GM23248 (cell line): ENCODE results near the gene OXGR1. TPM values are rescaled to one million over a fixed set of nuclear protein-coding genes. Genes with fewer than 3 reads are reported as not detected.

Source experiments
- DNase-seq: peaks from one replicate; pipeline ENCODE4 v3.0.0-alpha.2; 2015
- H2AFZ ChIP-seq: fragments of 200-600 bp; sonication (generic); 2 replicates; pipeline ENCODE4 v1.6.1; 2016; ENCODE audit warnings: antibody characterized with exemption
- H3F3A ChIP-seq: fragments of 200-600 bp; sonication (generic); 2 replicates; pipeline ENCODE4 v1.6.1; 2016; ENCODE audit warnings: mild to moderate bottlenecking, antibody characterized with exemption, mixed run types; ENCODE audit not compliant: insufficient read depth
- H3K27ac ChIP-seq: fragments of 200-600 bp; sonication (generic); 2 replicates; pipeline ENCODE4 v1.5.1; 2016; ENCODE audit warnings: mild to moderate bottlenecking
- H3K27me3 ChIP-seq: fragments of 200-600 bp; sonication (generic); replicated peaks from 2 replicates; pipeline ENCODE4 v1.6.1; 2016; ENCODE audit warnings: mild to moderate bottlenecking; ENCODE audit not compliant: insufficient read depth
- H3K36me3 ChIP-seq: fragments of 200-600 bp; sonication (generic); 2 replicates; pipeline ENCODE4 v1.6.1; 2016; ENCODE audit warnings: low read depth, mild to moderate bottlenecking
- H3K4me1 ChIP-seq: fragments of 200-600 bp; sonication (generic); 2 replicates; pipeline ENCODE4 v1.6.1; 2016; ENCODE audit warnings: mild to moderate bottlenecking; ENCODE audit not compliant: insufficient read depth
- H3K4me2 ChIP-seq: fragments of 200-600 bp; sonication (generic); one replicate; pipeline ENCODE4 v1.6.1; 2016; ENCODE audit warnings: mild to moderate bottlenecking; ENCODE audit not compliant: unreplicated experiment
- H3K4me3 ChIP-seq: fragments of 200-600 bp; sonication (generic); 2 replicates; pipeline ENCODE4 v1.5.1; 2016; ENCODE audit warnings: mild to moderate bottlenecking
- H3K79me2 ChIP-seq: fragments of 200-600 bp; sonication (generic); 2 replicates; pipeline ENCODE4 v1.6.1; 2016; ENCODE audit warnings: mild to moderate bottlenecking; ENCODE audit not compliant: insufficient read depth
- H3K9ac ChIP-seq: fragments of 200-600 bp; sonication (generic); 2 replicates; pipeline ENCODE4 v1.6.1; 2016; ENCODE audit warnings: mild to moderate bottlenecking
- H3K9me2 ChIP-seq: fragments of 200-600 bp; sonication (generic); 2 replicates; pipeline ENCODE4 v1.6.1; 2016; ENCODE audit warnings: mixed run types, mild to moderate bottlenecking, moderate library complexity; ENCODE audit not compliant: insufficient read depth
- H3K9me3 ChIP-seq: fragments of 200-600 bp; sonication (generic); one replicate; pipeline ENCODE4 v1.6.1; 2017; ENCODE audit warnings: low read depth
- H4K20me1 ChIP-seq: fragments of 200-600 bp; sonication (generic); 2 replicates; pipeline ENCODE4 v1.6.0; 2016; ENCODE audit not compliant: insufficient read depth
- EZH2 ChIP-seq: fragments of 200-600 bp; sonication (generic); IDR thresholded peaks from 2 replicates; pipeline ENCODE4 v1.6.1; 2018; ENCODE audit warnings: antibody characterized with exemption, mild to moderate bottlenecking; ENCODE audit not compliant: insufficient read depth, poor library complexity, severe bottlenecking
- EZH2phosphoT487 ChIP-seq: fragments of 200-600 bp; sonication (generic); IDR thresholded peaks from 2 replicates; pipeline ENCODE4 v1.6.1; 2018; ENCODE audit warnings: antibody characterized with exemption, moderate library complexity, mild to moderate bottlenecking, low read depth; ENCODE audit not compliant: insufficient read depth
- WGBS, 2 experiments: methylation state at CpG; one replicate each; pipeline ENCODE4 v1.1.6; 2015 to 2017; ENCODE audit warnings: low lambda C conversion rate in 2 of 2, low coverage in 1 of 2; ENCODE audit errors: missing lambda C conversion rate in 2 of 2; 5-methylcytosine and 5-hydroxymethylcytosine counted together
- in situ Hi-C: fragments of 300-500 bp; cut with MboI; formaldehyde crosslinking; loops from 2 replicates; pipeline ENCODE4 v1.15.0; 2020
- polyA plus RNA-seq: library from polyadenylated mRNA; unstranded; fragments of >200 nt; fragmentation: Nextera tagmentation; extraction: Ambion mirVana; gene quantifications from 2 replicates; pipeline ENCODE4 v1.2.1, GENCODE V29; 2016
- total RNA-seq: library from RNA; depleted of rRNA; stranded (reverse); fragments of >200 nt; shearing (Covaris generic); gene quantifications from 2 replicates; pipeline ENCODE4 v1.2.3, GENCODE V29; 2014

The OXGR1 gene
- total and polyA plus RNA-seq, 2 experiments from 2014 or later: not detected

DNA sequence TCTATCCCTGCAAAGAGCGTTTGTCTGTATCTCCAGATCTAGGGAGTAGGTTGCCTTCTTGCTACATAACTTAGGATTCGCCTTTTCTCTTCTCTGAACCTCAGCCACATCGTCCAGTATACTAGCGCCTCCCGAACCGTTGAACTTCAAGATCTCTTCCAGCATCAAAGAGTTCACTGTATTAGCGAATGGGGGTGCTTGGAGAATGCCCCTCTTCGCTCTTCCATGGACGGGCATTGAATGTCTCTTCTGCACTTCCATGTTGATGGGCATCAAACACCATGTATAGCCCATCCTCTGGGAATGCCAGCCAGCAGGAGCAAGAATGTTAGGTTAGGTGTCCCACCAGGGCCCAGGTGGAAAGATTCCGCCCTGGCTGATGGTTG lies 575 bp upstream of the OXGR1 start:
- no peak overlapping the region for H3K4me3 ChIP-seq
- in situ Hi-C loops: no loop called here

GRCh38 chr13:96993634-96994016 lies 651 bp downstream of the OXGR1 start:
- Histone ChIP-seq H3K27ac (no peak overlapping the region), H3K4me1 (no peaks in the 10 kb centered on the region), H3K36me3 (no peaks in the 10 kb centered on the region), H3K9me2 (no peaks in the 10 kb centered on the region), H3K4me3 (peak overlapping the region; percentile 35), H3K9ac (no peak overlapping the region), H4K20me1 (no peaks in the 10 kb centered on the region), H2AFZ (no peak overlapping the region), H3K4me2 (peak overlapping the region; percentile 55), H3K9me3 (no peaks in the 10 kb centered on the region), H3F3A (no peaks in the 10 kb centered on the region), H3K27me3 (peaks cover 53% of the 10 kb centered on the region), H3K79me2 (no peaks in the 10 kb centered on the region)
- in situ Hi-C loops: no loop called here
- TF ChIP-seq EZH2phosphoT487: no peak
- peak; percentile 34 for TF ChIP-seq EZH2
- DNase-seq: peak; percentile 5
- WGBS, 2 experiments: 22 to 24% methylated on average over 8 of the region's 8 CpGs

More for the DNA sequence above, 575 bp upstream of the OXGR1 start:
- Histone ChIP-seq H2AFZ (no peak overlapping the region), H3K4me1 (no peaks in the 10 kb centered on the region), H3K27me3 (peaks cover 53% of the 10 kb centered on the region), H3K9ac (no peak overlapping the region), H3K9me2 (no peaks in the 10 kb centered on the region), H3K27ac (no peak overlapping the region), H3F3A (0 out of 2 replicates have a peak, but pooled peaks cover 2% of the 10 kb centered on the region), H3K9me3 (no peaks in the 10 kb centered on the region), H3K4me2 (no peak overlapping the region), H3K36me3 (no peaks in the 10 kb centered on the region), H3K79me2 (no peaks in the 10 kb centered on the region), H4K20me1 (no peaks in the 10 kb centered on the region)
- TF ChIP-seq EZH2phosphoT487 (no peak), EZH2 (no peak)
- WGBS, 2 experiments: 65 to 66% methylated on average over 10 of the region's 10 CpGs
- DNase-seq: no peak

- no peak overlapping the region for H3K4me3 ChIP-seq
- no peaks in the 10 kb centered on the region for H3K79me2 ChIP-seq
- H3K27ac ChIP-seq: no peak overlapping the region
- H3K9ac ChIP-seq: no peak overlapping the region
- peaks cover 52% of the 10 kb centered on the region for H3K27me3 ChIP-seq
- no peaks in the 10 kb centered on the region for H3F3A ChIP-seq
- H3K9me3 ChIP-seq: no peaks in the 10 kb centered on the region
- H3K4me1 ChIP-seq: no peaks in the 10 kb centered on the region
- H4K20me1 ChIP-seq: no peaks in the 10 kb centered on the region
- H2AFZ ChIP-seq: no peak overlapping the region
- no peak overlapping the region for H3K4me2 ChIP-seq
- no peak for DNase-seq
- H3K36me3 ChIP-seq: no peaks in the 10 kb centered on the region
- TF ChIP-seq EZH2: no peak
- no peak for TF ChIP-seq EZH2phosphoT487
- in situ Hi-C loops: no loop called here
- H3K9me2 ChIP-seq: no peaks in the 10 kb centered on the region
- WGBS, 2 experiments: 41 to 50% methylated on average over 2 of the region's 2 CpGs
These were observed 1.6 kb downstream of the OXGR1 start for GRCh38 chr13:96992633-96993032.

DNA sequence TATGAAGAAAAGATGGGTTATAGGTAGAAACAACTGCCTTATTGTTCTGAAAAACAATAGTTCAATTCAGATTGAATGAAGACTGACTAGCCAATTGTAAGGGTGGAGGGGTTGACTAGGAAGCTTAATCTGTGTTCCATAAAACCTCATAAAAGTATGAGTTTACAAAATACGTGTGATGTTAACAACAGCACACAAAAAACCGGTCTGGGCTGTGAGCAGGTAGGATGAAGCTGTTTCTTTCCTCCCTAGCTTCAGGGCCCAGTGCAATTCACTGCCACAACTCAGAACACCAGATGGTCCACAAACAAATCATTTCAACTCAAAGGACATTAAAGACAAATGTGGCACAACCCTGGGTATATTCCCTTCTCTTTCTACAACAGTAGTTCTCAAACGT lies 3.2 kb downstream of the OXGR1 start:
- Histone ChIP-seq H3F3A (no peaks in the 10 kb centered on the region), H4K20me1 (no peaks in the 10 kb centered on the region), H3K4me2 (no peak overlapping the region), H3K4me3 (no peak overlapping the region), H3K9me3 (no peaks in the 10 kb centered on the region), H3K79me2 (no peaks in the 10 kb centered on the region), H3K36me3 (no peaks in the 10 kb centered on the region), H3K9ac (no peak overlapping the region), H2AFZ (no peak overlapping the region), H3K27ac (no peak overlapping the region), H3K27me3 (peaks cover 42% of the 10 kb centered on the region), H3K9me2 (no peaks in the 10 kb centered on the region), H3K4me1 (no peaks in the 10 kb centered on the region)
- TF ChIP-seq EZH2phosphoT487: no peak
- no peak for TF ChIP-seq EZH2
- no peak for DNase-seq
- in situ Hi-C loops: no loop called here
- WGBS, 2 experiments: 44 to 46% methylated on average over 3 of the region's 3 CpGs

DNA sequence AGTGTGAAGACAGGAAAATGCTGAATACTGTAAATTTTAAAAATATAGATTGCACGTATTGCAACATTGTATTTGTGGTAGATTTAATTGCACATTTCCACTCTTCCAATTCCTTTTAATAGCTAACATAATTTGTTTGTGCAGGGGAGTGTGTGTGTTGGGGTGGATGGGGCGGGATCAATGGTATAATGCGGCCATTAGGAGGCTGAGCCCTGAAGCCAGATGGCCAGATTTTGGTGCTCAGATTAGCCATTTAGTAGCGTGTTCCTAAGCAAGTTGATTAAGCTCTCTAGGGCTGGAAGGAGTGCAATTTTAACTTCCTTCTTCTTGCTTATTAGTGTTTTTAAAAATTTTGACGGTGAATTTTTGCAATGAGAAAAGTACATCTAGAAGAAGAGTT lies 5.8 kb downstream of the OXGR1 start:
- no peak for TF ChIP-seq EZH2
- TF ChIP-seq EZH2phosphoT487: no peak
- no peak overlapping the region for H3K4me3 ChIP-seq
- H3F3A ChIP-seq: no peaks in the 10 kb centered on the region
- WGBS, 2 experiments: 70 to 71% methylated on average over 5 of the region's 5 CpGs
- in situ Hi-C loops: no loop called here
- H3K27ac ChIP-seq: no peak overlapping the region
- H4K20me1 ChIP-seq: no peaks in the 10 kb centered on the region
- no peak overlapping the region for H2AFZ ChIP-seq
- no peaks in the 10 kb centered on the region for H3K9me3 ChIP-seq
- H3K27me3 ChIP-seq: peaks cover 18% of the 10 kb centered on the region
- H3K79me2 ChIP-seq: no peaks in the 10 kb centered on the region
- no peaks in the 10 kb centered on the region for H3K9me2 ChIP-seq
- no peak overlapping the region for H3K9ac ChIP-seq
- no peak for DNase-seq
- no peaks in the 10 kb centered on the region for H3K36me3 ChIP-seq
- no peak overlapping the region for H3K4me2 ChIP-seq
- H3K4me1 ChIP-seq: no peaks in the 10 kb centered on the region
